WERI-Rb-1 (cell line): Measurements from ENCODE around the gene CABP1.
A peak's percentile ranks its signal among the peaks of the same experiment; 100 is the strongest.

ENCODE experiments used
- DNase-seq: peaks from one replicate; pipeline ENCODE4 v3.0.0-alpha.2; 2020
- H3K27ac ChIP-seq: fragments of 250-450 bp; sonication (Bioruptor Pico); 2 replicates; pipeline ENCODE4 v1.5.1; 2020; ENCODE audit warnings: mild to moderate bottlenecking, moderate library complexity
- H3K27me3 ChIP-seq: fragments of 250-450 bp; sonication (Bioruptor Pico); 2 replicates; pipeline ENCODE4 v1.5.1; 2021; ENCODE audit warnings: mild to moderate bottlenecking, low read depth, moderate library complexity; ENCODE audit not compliant: insufficient read depth, severe bottlenecking
- H3K36me3 ChIP-seq: fragments of 250-450 bp; sonication (Bioruptor Pico); 2 replicates; pipeline ENCODE4 v1.5.1; 2020; ENCODE audit warnings: mild to moderate bottlenecking, moderate library complexity
- H3K4me3 ChIP-seq: 2 replicates; pipeline ENCODE4 v1.5.1; 2011; ENCODE audit warnings: low read depth, mild to moderate bottlenecking, control low read depth, low read length
- H3K9me3 ChIP-seq: fragments of 250-450 bp; sonication (Bioruptor Pico); 2 replicates; pipeline ENCODE4 v1.5.1; 2021; ENCODE audit warnings: mild to moderate bottlenecking, moderate library complexity; ENCODE audit not compliant: severe bottlenecking
- CTCF ChIP-seq: IDR thresholded peaks from 2 replicates; pipeline ENCODE4 v1.5.1; 2011; ENCODE audit warnings: low read depth, mild to moderate bottlenecking, control low read depth, inconsistent platforms, low read length

CABP1 gene

GRCh38 chr12:120686151-120686689, 45.8 kb downstream of the CABP1 start:
- no peaks in the 10 kb centered on the region for H3K9me3 ChIP-seq
- peak overlapping the region; percentile 89 for H3K4me3 ChIP-seq
- TF ChIP-seq CTCF: no peak
- H3K27me3 ChIP-seq: no peaks in the 10 kb centered on the region
- H3K36me3 ChIP-seq: peaks cover 5% of the 10 kb centered on the region
- peak overlapping the region; percentile 99 for H3K27ac ChIP-seq
- DNase-seq: peak; percentile 98

DNA sequence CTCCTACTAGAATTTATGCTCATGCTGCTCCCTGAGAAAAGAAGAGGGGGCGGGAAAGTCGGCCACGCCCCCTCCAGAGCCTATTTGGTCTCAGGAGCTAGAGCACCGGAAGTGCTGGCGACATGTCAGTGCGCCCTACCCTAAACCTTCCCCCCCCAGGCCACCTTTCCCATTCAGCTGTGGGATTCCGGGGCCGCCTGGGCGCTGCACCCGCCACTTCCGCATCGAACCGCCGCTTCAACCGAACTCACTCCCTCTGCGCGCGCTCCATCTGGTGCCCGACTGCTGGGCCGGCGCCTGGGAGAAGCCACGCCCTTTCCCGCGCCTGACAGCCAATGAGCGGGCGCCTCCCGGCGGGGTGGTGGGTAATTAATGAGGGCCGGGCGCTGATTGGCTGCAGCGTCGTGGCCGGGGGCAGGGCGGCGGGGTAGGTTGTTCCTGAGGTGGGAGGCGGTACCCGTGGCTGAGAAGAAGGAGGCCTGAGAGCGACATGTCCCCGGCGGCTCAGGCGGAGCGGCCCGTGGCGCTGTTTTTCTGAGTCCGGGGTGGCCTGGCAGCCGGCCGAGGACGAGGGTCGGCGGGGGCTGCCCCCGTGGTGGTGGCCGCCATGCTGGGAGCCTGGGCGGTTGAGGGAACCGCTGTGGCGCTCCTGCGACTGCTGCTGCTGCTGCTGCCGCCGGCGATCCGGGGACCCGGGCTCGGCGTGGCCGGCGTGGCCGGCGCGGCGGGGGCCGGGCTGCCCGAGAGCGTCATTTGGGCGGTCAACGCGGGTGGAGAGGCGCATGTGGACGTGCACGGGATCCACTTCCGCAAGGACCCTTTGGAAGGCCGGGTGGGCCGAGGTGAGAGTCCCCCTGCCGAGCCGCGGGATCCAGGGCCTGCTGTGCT, 46.5 kb downstream of the CABP1 start, which contains the start of gene MLEC:
TSS of gene MLEC (plus strand) at position 460 of the 888 bp plus-strand sequence. CDS start at position 608, 148 bp downstream.
- TF ChIP-seq CTCF: no peak
- Histone ChIP-seq H3K27ac (peak within 1 kb of the TSS; percentile 99), H3K36me3 (peaks cover 5% of the 10 kb centered on the region), H3K27me3 (no peaks in the 10 kb centered on the region), H3K9me3 (no peaks in the 10 kb centered on the region), H3K4me3 (peak within 1 kb of the TSS; percentile 89)
- peak; percentile 98 for DNase-seq

GRCh38 chr12:120687578-120688289, 47.3 kb downstream of the CABP1 start:
- Histone ChIP-seq H3K36me3 (peaks cover 10% of the 10 kb centered on the region), H3K4me3 (peak overlapping the region; percentile 89), H3K9me3 (no peaks in the 10 kb centered on the region), H3K27ac (peak overlapping the region; percentile 99), H3K27me3 (no peaks in the 10 kb centered on the region)
- no peak for TF ChIP-seq CTCF
- no peak for DNase-seq

DNA sequence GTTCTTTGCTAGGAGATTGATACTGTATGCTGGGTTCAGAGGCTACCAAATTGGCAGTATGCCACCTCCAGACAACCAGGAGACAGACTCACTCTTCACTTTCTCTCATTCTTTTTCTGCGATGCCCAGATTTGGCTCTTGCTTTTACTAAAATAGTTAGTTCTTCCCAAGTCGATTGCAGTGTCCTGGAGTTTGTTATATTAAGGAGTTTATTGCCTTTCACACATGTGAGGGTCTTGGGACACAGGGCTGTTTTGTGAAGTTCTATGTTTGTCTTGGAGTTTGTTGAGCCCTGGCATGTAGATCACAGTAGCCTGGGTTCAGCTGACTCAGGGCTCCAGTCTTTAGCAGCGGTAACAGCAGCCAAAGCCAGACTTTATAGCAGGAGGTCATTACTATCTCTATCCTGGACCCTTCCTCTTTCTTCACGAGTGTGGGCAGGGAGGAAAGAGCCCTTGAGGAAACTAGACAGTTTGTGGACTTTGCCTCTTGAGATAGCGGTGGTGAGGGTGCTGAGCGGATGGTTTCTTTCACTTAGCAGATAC, 48.2 kb downstream of the CABP1 start:
- Histone ChIP-seq H3K36me3 (peaks cover 16% of the 10 kb centered on the region), H3K9me3 (no peaks in the 10 kb centered on the region), H3K27me3 (no peaks in the 10 kb centered on the region), H3K27ac (no peak overlapping the region), H3K4me3 (no peak overlapping the region)
- DNase-seq: no peak
- no peak for TF ChIP-seq CTCF

DNA sequence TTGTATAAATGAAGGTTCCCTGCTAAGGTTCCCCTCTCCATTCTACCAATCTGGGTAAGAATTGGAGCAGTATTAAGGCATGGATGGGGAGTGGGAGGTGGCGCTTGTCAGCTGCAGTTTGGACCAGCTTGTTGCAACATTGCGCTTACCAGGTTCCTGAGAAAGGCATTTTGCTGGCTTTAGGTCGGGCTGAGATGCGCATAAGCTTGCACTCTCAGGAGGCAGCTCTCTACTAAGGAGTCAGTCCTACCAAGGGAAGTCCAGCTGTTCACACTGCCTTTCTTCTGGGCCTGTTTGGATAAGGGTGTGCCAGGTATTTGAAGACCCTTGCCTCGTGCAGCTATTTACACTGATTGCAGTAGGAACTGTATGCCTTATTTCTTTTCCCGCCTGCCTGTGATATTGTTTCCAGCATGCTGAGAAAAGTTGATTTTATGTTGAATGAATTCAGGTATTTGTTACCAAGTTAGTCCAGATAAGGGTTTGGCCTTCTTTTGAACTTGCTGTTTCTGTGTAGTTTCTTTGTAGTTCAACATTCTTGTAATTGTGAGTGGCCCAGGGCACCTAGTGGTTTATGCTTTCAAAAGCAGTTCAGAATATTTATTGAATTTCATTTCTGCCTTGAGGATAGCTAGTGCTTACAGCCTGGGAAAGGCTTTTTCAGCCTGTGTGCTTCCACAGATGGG, 49.1 kb downstream of the CABP1 start:
- Histone ChIP-seq H3K36me3 (peaks cover 25% of the 10 kb centered on the region), H3K4me3 (no peak overlapping the region), H3K27ac (no peak overlapping the region), H3K27me3 (no peaks in the 10 kb centered on the region), H3K9me3 (no peaks in the 10 kb centered on the region)
- no peak for TF ChIP-seq CTCF
- DNase-seq: no peak
